Measurements from ENCODE around the gene RORC.

The RORC gene

GRCh38 chr1:151847867-151848596 lies 16.4 kb upstream of the RORC start:
- no peak for DNase-seq

GRCh38 chr1:151846686-151847237 lies 15.2 kb upstream of the RORC start:
- no peak for DNase-seq

- no peak for DNase-seq
These were observed 14.5 kb upstream of the RORC start for GRCh38 chr1:151846062-151846568.

GRCh38 chr1:151843398-151843797 lies 11.8 kb upstream of the RORC start:
- no peak for DNase-seq

GRCh38 chr1:151841141-151841540 lies 9.5 kb upstream of the RORC start:
- no peak for DNase-seq

GRCh38 chr1:151840421-151840820 lies 8.8 kb upstream of the RORC start:
- DNase-seq = no peak

- no peak for DNase-seq
These were observed 8.1 kb upstream of the RORC start, which contains the start of gene C2CD4D for GRCh38 chr1:151839457-151840403. TSS of gene C2CD4D (minus strand) at chr1:151839820. CDS start at chr1:151838989, 831 bp downstream.

GRCh38 chr1:151839082-151839412 lies 7.4 kb upstream of the RORC start:
- DNase-seq = no peak

- DNase-seq = no peak
These were observed 6.8 kb upstream of the RORC start for GRCh38 chr1:151838222-151839081.

GRCh38 chr1:151837884-151838221 lies 6.3 kb upstream of the RORC start:
- no peak for DNase-seq

GRCh38 chr1:151837197-151837596 lies 5.6 kb upstream of the RORC start:
- DNase-seq = no peak

- no peak for DNase-seq
These were observed 4.0 kb upstream of the RORC start for GRCh38 chr1:151835596-151835995.

GRCh38 chr1:151834239-151834638 lies 2.6 kb upstream of the RORC start:
- no peak for DNase-seq

GRCh38 chr1:151833172-151833900 lies 1.7 kb upstream of the RORC start:
- DNase-seq = no peak

- peak; percentile 28 for DNase-seq
These were observed 847 bp upstream of the RORC start for GRCh38 chr1:151832318-151832980.

- DNase-seq = no peak
These were observed 378 bp downstream of the RORC start for GRCh38 chr1:151831256-151831591.

- no peak for DNase-seq
These were observed 1.5 kb downstream of the RORC start for GRCh38 chr1:151830055-151830454.

- no peak for DNase-seq
These were observed 2.1 kb downstream of the RORC start for GRCh38 chr1:151829352-151830046.

GRCh38 chr1:151828921-151829320 lies 2.7 kb downstream of the RORC start:
- DNase-seq = no peak

GRCh38 chr1:151827853-151828252 lies 3.7 kb downstream of the RORC start:
- no peak for DNase-seq
